ENCODE data around the gene EPHB2. TPM values are rescaled to one million over a fixed set of nuclear protein-coding genes. Genes with fewer than 3 reads are reported as not detected.

Gene EPHB2
- total and polyA plus RNA-seq, 2 of the 8 experiments (the other 6 are each of a cell fraction or from before 2014, with no cell fraction given): 15.8 to 17.2 TPM

DNA sequence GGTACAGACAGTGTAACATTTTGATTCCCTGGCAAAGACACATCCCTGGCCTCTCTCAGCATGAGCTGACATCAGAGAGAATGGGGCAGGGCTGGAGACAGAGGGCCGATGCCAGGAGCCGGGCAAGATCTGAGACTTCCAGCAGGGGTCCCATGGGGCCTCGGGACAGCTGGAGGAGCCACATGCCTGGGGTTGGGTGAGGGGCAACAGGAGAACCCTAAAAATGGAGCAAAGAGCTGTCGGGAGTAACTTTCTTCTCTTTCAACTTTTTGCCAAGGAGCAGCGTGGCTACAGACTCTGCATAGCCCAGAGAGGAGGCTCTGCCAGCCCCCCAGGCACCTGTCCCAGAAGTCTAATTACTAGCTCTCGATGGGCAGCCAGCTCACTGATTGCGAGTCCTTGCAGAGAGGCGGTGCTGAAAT is 131.2 kb downstream of the EPHB2 start (continued):
- TF ChIP-seq CHD7 (IDR thresholded peaks at IDR 0.05; ENCODE audit: insufficient replicate concordance, low read length): no peak
- no peak for TF ChIP-seq NRF1 (IDR thresholded peaks at IDR 0.05; ENCODE audit: low read depth, low read length)
- TF ChIP-seq CHD1 (IDR thresholded peaks at IDR 0.05; ENCODE audit: low read depth, low read length): no peak
- no peak for TF ChIP-seq SUZ12 (IDR thresholded peaks at IDR 0.05; ENCODE audit: low read length)
- TF ChIP-seq SIX5 (IDR thresholded peaks at IDR 0.05; ENCODE audit: low read depth, low read length): no peak
- TF ChIP-seq CREB1 (IDR thresholded peaks at IDR 0.05): no peak
- TF ChIP-seq EZH2 (IDR thresholded peaks at IDR 0.05; ENCODE audit: low read depth, low read length, severe bottlenecking): no peak
- TF ChIP-seq SP4 (IDR thresholded peaks at IDR 0.05; ENCODE audit: low read length): no peak
- TF ChIP-seq, protein P1, sequence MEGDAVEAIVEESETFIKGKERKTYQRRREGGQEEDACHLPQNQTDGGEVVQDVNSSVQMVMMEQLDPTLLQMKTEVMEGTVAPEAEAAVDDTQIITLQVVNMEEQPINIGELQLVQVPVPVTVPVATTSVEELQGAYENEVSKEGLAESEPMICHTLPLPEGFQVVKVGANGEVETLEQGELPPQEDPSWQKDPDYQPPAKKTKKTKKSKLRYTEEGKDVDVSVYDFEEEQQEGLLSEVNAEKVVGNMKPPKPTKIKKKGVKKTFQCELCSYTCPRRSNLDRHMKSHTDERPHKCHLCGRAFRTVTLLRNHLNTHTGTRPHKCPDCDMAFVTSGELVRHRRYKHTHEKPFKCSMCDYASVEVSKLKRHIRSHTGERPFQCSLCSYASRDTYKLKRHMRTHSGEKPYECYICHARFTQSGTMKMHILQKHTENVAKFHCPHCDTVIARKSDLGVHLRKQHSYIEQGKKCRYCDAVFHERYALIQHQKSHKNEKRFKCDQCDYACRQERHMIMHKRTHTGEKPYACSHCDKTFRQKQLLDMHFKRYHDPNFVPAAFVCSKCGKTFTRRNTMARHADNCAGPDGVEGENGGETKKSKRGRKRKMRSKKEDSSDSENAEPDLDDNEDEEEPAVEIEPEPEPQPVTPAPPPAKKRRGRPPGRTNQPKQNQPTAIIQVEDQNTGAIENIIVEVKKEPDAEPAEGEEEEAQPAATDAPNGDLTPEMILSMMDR (IDR thresholded peaks at IDR 0.05; ENCODE audit: control extremely low read depth in 1 of 3, insufficient read depth in 1 of 3, low read depth in 1 of 3, low read length in 3 of 3): no peak
